Activated B cell treated with CpG ODN at 0.5 μM for 24 hours (primary cell): ENCODE results near the gene KIF26B. TPM values are rescaled to one million over a fixed set of nuclear protein-coding genes. Genes with fewer than 3 reads are reported as not detected.

ENCODE experiments used
- ATAC-seq: fragments of 200-7000 bp; cut with Tn5 transposase; one replicate; pipeline ENCODE4 v1.10.0; 2021; ENCODE audit warnings: low read depth, mild to moderate bottlenecking, moderate library complexity
- CTCF ChIA-PET: fragments of 350-600 bp; sonication (Branson Sonifier 250); formaldehyde crosslinking; loops from one replicate; lab custom pipeline; 2021; ENCODE audit warnings: antibody characterized with exemption; lab: Charles Lee
- POLR2A ChIA-PET: fragments of 350-600 bp; sonication (Branson Sonifier 250); formaldehyde crosslinking; loops from one replicate; lab custom pipeline; 2021; ENCODE audit warnings: antibody characterized with exemption; lab: Charles Lee
- DNase-seq: peaks from one replicate; pipeline ENCODE4 v3.0.0; 2022
- H3K27ac Mint-ChIP-seq: one replicate; pipeline ENCODE4 v1.8.0; 2020; ENCODE audit warnings: mixed read lengths
- H3K27me3 Mint-ChIP-seq: one replicate; pipeline ENCODE4 v1.8.0; 2021; ENCODE audit warnings: mixed read lengths
- H3K36me3 Mint-ChIP-seq: one replicate; pipeline ENCODE4 v1.8.0; 2021; ENCODE audit warnings: low read depth, mixed read lengths
- H3K4me1 Mint-ChIP-seq: one replicate; pipeline ENCODE4 v1.8.0; 2021; ENCODE audit warnings: mixed read lengths
- H3K4me3 Mint-ChIP-seq: one replicate; pipeline ENCODE4 v1.8.0; 2020; ENCODE audit warnings: mild to moderate bottlenecking, mixed read lengths
- H3K9me3 Mint-ChIP-seq: one replicate; pipeline ENCODE4 v1.8.0; 2020; ENCODE audit warnings: mixed read lengths
- CTCF ChIP-seq: fragments of 200-600 bp; IDR thresholded peaks from one replicate; pipeline ENCODE4 v1.8.0; 2022; ENCODE audit warnings: antibody characterized with exemption, mild to moderate bottlenecking
- intact Hi-C: fragments of 100-400 bp; cut with micrococcal nuclease; formaldehyde crosslinking; loops from one replicate; pipeline ENCODE4 v1.15.1; 2024
- total RNA-seq: library from RNA; stranded (reverse); gene quantifications from 2 replicates; pipeline ENCODE4 v1.2.3, GENCODE V29; 2022

KIF26B gene
- total RNA-seq, 1 donor from 2014 or later: 1.7 TPM

DNA sequence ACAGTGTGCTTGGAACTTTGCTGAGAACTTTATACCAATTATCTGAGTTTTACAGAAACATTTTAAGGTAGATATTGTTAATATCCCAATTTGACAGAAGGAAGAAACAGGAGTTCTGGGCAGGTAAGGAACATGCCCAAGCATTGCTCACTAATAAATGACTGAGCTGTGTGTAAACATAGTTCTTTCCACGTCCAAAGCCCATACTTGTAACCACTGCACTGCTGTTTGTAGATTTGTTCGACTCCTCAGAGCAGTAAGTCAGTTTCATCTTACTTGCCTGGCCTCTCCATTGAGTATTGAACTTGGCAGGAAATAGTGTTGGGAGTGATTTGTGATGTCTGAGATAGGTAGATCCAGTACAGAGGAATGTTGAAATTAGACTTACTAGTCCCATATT is 335.1 kb downstream of the KIF26B start:
- POLR2A ChIA-PET: no interaction called here
- no peak overlapping the region for H3K27ac Mint-ChIP-seq
- H3K36me3 Mint-ChIP-seq: no peaks in the 10 kb centered on the region
- peaks cover 16% of the 10 kb centered on the region for H3K27me3 Mint-ChIP-seq
- CTCF ChIA-PET: no interaction called here
- ATAC-seq (no peak), DNase-seq (no peak)
- H3K4me3 Mint-ChIP-seq: no peak overlapping the region
- no peak for TF ChIP-seq CTCF
- H3K9me3 Mint-ChIP-seq: no peaks in the 10 kb centered on the region
- intact Hi-C loops: no loop called here
- H3K4me1 Mint-ChIP-seq: no peaks in the 10 kb centered on the region

DNA sequence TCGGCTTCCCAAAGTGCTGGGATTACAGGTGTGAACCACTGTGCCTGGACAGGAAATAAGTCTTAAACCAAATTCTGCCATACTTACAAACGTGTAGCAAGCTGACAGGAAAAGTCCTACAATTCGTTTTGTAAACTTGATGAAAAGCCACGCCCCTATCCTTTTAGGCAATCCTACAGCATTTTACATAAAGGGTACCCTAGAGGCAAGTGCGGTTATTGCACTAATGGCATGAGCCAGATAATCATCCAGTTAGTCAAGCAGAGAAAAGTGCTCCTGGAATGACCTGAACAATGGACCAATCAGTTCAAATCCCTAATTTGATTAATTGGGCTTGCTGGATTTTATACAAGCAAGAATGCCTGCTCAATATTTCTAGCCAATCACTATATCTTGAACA is 338.2 kb downstream of the KIF26B start:
- intact Hi-C loops: no loop called here
- Mint-ChIP-seq H3K36me3 (no peaks in the 10 kb centered on the region), H3K9me3 (no peaks in the 10 kb centered on the region), H3K4me3 (no peak overlapping the region), H3K27ac (no peak overlapping the region), H3K4me1 (no peaks in the 10 kb centered on the region), H3K27me3 (peaks cover 14% of the 10 kb centered on the region)
- DNase-seq: no peak
- no peak for TF ChIP-seq CTCF
- no peak for ATAC-seq
- ChIA-PET CTCF (no interaction called here), POLR2A (no interaction called here)

GRCh38 chr1:245495681-245496080 is 340.9 kb downstream of the KIF26B start:
- intact Hi-C loops: no loop called here
- ATAC-seq (no peak), DNase-seq (no peak)
- peaks cover 11% of the 10 kb centered on the region for H3K27me3 Mint-ChIP-seq
- no peaks in the 10 kb centered on the region for H3K36me3 Mint-ChIP-seq
- H3K4me1 Mint-ChIP-seq: no peaks in the 10 kb centered on the region
- CTCF ChIA-PET: no interaction called here
- no peak for TF ChIP-seq CTCF
- no peak overlapping the region for H3K4me3 Mint-ChIP-seq
- H3K27ac Mint-ChIP-seq: no peak overlapping the region
- H3K9me3 Mint-ChIP-seq: no peaks in the 10 kb centered on the region
- POLR2A ChIA-PET: no interaction called here

DNA sequence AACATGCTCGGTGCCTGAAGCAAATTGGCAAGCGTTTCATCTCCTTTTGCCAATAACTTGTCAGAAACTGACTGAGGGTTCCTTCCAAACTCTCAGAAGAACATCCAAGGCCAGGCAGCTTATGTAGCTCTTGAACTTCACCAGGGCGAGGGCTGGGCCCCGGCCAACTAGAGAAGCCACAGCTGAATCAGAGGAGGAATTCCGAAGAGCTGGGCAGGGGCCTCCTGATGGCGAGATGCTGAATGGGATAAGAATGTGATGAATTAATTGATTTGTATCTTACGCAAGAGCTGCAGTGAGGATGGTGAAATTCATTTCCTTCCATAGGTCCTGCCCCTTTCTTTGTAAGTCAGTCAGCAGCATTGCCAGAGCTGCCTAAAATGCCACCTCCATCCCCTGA is 345.8 kb downstream of the KIF26B start:
- ATAC-seq (no peak), DNase-seq (no peak)
- Mint-ChIP-seq H3K4me1 (no peaks in the 10 kb centered on the region), H3K36me3 (no peaks in the 10 kb centered on the region), H3K27me3 (peaks cover 1% of the 10 kb centered on the region), H3K4me3 (no peak overlapping the region), H3K27ac (no peak overlapping the region), H3K9me3 (no peaks in the 10 kb centered on the region)
- CTCF ChIA-PET: no interaction called here
- TF ChIP-seq CTCF: no peak
- POLR2A ChIA-PET: no interaction called here
- intact Hi-C loops: no loop called here

- CTCF ChIA-PET: no interaction called here
- Mint-ChIP-seq H3K4me3 (no peak overlapping the region), H3K4me1 (no peaks in the 10 kb centered on the region), H3K27me3 (peaks cover 1% of the 10 kb centered on the region), H3K9me3 (no peaks in the 10 kb centered on the region), H3K36me3 (no peaks in the 10 kb centered on the region), H3K27ac (no peak overlapping the region)
- no peak for TF ChIP-seq CTCF
- POLR2A ChIA-PET: no interaction called here
- intact Hi-C loops: no loop called here
- DNase-seq: no peak
- no peak for ATAC-seq
Observed at GRCh38 chr1:245501633-245502032, 346.8 kb downstream of the KIF26B start.
